Liver (tissue), 3 donors: ENCODE results near the gene OR11G2.

ENCODE experiments used
- ATF3 ChIP-seq: IDR thresholded peaks from 2 replicates; pipeline ENCODE4 v1.6.1; 2016; ENCODE audit warnings: antibody characterized with exemption
- CTCF ChIP-seq: fragments of 150-350 bp; IDR thresholded peaks from 2 replicates; pipeline ENCODE4 v1.5.1; 2017; ENCODE audit warnings: improper control_type of control experiment, low read depth, low read length; ENCODE audit not compliant: missing input control
- GABPA ChIP-seq, 2 donors: IDR thresholded peaks in 1 of 2; conservative IDR thresholded peaks in 1 of 2; 2 replicates each; pipeline ENCODE4 v1.6.1; 2016; ENCODE audit warnings: antibody characterized with exemption in 2 of 2, mild to moderate bottlenecking in 1 of 2, moderate library complexity in 1 of 2
- HNF4G ChIP-seq: IDR thresholded peaks from 2 replicates; pipeline ENCODE4 v1.6.1; 2016; ENCODE audit warnings: antibody characterized with exemption
- JUND ChIP-seq, 2 donors: IDR thresholded peaks; 2 replicates each; pipeline ENCODE4 v1.6.1; 2016; ENCODE audit warnings: antibody characterized with exemption in 2 of 2
- MAX ChIP-seq: IDR thresholded peaks from 2 replicates; pipeline ENCODE4 v1.6.1; 2016; ENCODE audit warnings: antibody characterized with exemption
- RAD21 ChIP-seq, 2 donors: IDR thresholded peaks; 2 replicates each; pipeline ENCODE4 v1.6.1; 2016; ENCODE audit warnings: antibody characterized with exemption in 2 of 2, mild to moderate bottlenecking in 2 of 2
- RXRA ChIP-seq, 2 donors: IDR thresholded peaks; 2 replicates each; pipeline ENCODE4 v1.6.1; 2017 to 2018; ENCODE audit warnings: antibody characterized with exemption in 2 of 2, mild to moderate bottlenecking in 1 of 2
- TAF1 ChIP-seq: conservative IDR thresholded peaks from 2 replicates; pipeline ENCODE4 v1.6.1; 2016; ENCODE audit warnings: antibody characterized with exemption, mild to moderate bottlenecking
- YY1 ChIP-seq: IDR thresholded peaks from 2 replicates; pipeline ENCODE4 v1.6.1; 2016; ENCODE audit warnings: antibody characterized with exemption, mild to moderate bottlenecking
- donor health status: healthy.
- donor health status: healthy.

- TF ChIP-seq CTCF: no peak
- TF ChIP-seq JUND (IDR thresholded peaks at IDR 0.05): no peak
- no peak for TF ChIP-seq YY1
- TF ChIP-seq TAF1: no peak
- TF ChIP-seq ATF3: no peak
- no peak for TF ChIP-seq RAD21 (IDR thresholded peaks at IDR 0.05)
- no peak for TF ChIP-seq HNF4G
- TF ChIP-seq GABPA (IDR thresholded peaks at IDR 0.05 in 1 of 2, conservative IDR thresholded peaks at IDR 0.05 in 1 of 2): no peak
- no peak for TF ChIP-seq MAX
- TF ChIP-seq RXRA (IDR thresholded peaks at IDR 0.05): no peak
Measured at GRCh38 chr14:20204721-20205120, 14.0 kb downstream of the OR11G2 start.
